GM20431 (cell line): ENCODE data around the gene SMIM38.

Source experiments
- in situ Hi-C: fragments of 300-500 bp; cut with MseI, MboI; formaldehyde crosslinking; loops from one replicate; pipeline ENCODE4 v1.15.0; 2020; ENCODE audit warnings: low sequenced_read_pairs; ENCODE audit not compliant: unreplicated experiment

The SMIM38 gene

DNA sequence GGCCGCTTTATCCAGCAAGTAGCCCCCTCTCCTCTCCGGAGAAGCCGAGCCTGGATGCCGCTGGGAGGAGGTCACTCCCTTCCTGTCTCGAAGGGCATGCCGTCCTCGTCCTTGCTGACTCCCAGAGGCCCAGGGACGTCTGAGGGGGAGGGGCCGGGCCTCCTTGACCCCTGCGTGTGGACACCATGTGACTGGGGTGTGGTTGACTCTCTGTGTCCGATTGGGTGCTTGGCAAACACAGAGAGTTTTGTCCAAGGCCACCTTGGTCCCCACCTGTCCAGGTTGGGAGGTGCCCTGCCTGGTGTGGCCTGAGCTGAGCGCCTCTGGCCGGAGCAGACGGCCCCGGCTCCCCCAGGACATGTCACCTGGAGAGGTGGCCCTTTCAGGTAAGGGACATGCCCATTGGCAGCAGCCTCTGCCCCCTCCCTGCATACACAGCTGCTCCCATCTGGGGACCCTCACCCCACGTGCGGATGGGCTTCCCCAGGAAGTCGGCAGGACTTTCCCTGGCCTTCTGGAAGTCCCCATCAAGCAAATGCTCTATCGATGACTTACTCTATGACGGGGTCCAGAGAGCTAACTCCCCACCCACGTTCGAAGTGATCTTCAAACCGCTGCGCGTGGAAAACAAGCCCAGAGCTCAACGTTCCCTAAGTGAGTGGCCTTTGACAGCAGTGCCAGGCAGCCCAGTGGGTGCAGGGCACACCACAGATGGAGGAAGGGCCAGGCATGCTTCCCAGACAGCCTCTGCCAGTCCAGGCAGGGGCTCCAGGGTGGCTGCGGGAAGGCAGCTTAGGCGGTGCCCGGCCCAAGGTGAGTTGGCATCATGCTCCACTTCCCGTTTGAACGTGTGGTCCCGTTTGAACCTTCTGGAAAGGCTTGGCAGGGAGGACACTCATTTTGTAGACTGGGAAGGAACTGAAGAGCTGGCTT, at the start of gene SMIM38:
Gene SMIM38, plus strand, starts transcription at position 634 of the 933 bp plus-strand sequence. CDS start 1,912 bp downstream, outside the sequence.
- in situ Hi-C loops: no loop called here

DNA sequence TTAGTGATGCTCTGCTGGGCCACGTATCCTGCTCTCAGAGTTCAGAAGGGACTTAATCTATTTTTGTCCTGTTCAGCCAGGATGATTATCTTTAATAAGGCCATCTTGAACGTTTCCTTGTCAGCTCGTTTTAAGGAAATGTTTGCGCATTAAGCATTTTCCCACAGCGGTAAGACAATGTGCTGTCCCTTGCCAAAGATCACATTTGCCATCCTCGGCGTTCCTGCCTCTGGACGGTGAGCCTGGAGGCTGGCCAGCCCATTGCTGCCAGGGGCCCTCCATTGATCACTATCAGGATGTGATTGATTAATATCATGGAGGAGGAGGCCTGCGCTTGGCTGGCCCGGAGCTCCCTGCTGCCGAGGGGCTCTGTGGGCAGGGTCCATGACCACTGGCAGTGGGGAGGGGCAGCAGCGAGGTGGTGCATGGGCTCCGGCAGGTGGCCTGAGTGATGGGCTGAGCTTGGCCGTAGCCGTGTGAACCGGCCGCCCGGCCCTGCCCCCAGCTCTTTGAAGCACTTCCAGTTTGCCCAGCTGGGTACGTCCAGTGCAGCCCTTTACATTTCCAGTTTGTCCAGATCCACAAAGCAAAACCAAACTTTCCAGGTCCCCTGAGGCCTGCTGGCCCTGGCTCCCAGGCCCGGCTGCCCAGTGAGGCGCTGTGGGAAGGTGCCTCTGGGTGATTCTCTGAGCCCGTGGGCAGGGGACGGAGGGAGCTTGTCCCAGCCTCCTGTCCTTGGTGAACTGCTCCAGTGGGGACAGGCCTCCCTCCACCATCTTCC, 49.5 kb upstream of the SMIM38 start:
- in situ Hi-C loops: loop anchor here (10.0 kb wide), 1 partner anchor 529 kb away; no protein-coding TSS in a partner anchor

DNA sequence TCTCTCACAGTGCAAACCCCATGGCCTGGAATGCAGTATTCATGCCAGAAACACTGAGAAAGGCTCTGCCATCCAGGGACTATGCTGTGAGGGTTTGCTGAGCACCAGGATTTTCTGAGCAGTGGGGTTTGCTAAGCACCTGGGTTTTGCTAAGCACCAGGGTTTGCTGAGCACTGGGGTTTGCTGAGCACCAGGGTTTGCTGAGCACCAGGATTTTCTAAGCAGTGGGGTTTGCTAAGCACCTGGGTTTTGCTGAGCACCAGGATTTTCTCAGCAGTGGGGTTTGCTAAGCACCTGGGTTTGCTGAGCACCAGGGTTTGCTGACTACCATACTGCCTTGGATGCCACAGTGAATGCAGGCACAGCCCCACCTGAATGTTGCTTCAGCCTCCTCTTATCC, 48.3 kb upstream of the SMIM38 start:
- in situ Hi-C loops: loop anchor here (10.0 kb wide), 1 partner anchor 527 kb away; no protein-coding TSS in a partner anchor

DNA sequence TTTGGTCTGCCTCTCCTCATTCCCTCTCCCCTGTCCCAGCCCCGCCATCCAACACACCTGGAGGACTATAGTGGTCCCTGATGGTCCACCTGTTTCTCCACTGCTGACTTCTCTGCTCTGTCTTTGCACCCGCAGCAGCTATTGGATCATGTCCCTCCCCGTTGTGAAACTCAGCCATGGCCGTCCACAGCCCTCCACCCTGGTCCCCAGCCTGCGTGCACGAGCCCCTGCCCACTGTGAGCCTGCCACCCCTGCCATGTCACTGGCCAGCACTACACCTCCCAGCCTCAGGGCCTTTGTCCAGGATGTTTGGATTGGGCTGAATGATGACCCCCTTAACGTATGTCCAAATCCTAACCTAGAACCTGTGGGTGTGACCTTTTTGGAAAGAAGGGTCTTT, 47.7 kb upstream of the SMIM38 start:
- in situ Hi-C loops: loop anchor here (10.0 kb wide), 1 partner anchor 527 kb away; no protein-coding TSS in a partner anchor

DNA sequence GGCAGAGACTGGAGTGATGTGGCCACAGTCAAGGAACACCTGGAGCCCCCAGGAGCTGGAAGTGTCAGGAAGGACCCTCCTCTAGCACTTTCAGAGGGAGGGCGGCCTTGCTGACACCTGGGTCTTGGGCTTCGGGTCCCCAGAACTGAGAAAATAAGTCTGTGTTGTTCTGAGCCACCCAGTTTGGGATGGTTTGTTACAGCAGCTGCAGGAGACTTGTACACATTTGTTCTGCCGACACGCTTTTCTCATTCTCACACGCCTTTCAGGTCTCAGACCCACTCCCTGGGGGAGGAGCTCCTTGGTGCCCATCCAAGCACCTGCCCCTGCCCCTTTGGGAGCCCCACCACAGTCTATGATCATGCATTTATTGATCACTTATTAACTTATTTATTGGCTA, 47.2 kb upstream of the SMIM38 start:
- in situ Hi-C loops: loop anchor here (10.0 kb wide), 1 partner anchor 526 kb away; no protein-coding TSS in a partner anchor

DNA sequence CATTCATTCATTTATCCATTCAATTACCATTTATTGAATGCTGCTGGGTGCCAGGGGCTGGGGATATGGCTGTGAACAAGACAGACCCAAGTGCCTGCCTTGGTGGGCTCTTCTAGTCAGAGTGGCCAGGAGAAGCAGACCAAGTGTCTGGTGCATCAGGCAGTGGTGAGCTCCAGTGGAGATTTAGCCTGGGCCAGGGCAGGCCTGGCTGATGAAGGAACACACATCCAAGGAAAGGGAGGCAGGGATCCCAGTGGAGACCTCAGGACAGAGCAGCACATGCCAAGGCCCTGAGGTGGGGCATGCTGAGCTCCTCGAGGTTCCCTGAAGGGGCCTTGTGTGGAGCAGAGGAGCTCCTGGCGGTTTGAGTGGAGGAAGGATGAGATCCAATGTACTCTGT, 46.6 kb upstream of the SMIM38 start:
- in situ Hi-C loops: loop anchor here (10.0 kb wide), 1 partner anchor 526 kb away; no protein-coding TSS in a partner anchor

DNA sequence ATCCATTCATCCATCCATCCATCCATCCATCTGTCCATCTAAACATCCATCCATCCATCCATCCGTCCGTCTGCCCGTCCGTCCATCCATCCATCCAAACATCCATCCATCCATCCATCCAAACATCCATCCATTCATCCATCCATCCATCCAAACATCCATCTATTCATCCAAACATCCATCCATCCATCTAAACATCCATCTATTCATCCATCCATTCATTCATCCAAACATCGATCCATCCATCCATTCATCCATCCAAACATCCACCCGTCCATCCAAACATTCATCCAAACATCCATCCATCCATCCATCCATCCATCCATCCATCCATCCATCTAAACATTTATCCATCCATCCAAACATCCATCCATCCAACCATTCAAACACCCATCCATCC, 45.3 kb upstream of the SMIM38 start:
- in situ Hi-C loops: no loop called here

DNA sequence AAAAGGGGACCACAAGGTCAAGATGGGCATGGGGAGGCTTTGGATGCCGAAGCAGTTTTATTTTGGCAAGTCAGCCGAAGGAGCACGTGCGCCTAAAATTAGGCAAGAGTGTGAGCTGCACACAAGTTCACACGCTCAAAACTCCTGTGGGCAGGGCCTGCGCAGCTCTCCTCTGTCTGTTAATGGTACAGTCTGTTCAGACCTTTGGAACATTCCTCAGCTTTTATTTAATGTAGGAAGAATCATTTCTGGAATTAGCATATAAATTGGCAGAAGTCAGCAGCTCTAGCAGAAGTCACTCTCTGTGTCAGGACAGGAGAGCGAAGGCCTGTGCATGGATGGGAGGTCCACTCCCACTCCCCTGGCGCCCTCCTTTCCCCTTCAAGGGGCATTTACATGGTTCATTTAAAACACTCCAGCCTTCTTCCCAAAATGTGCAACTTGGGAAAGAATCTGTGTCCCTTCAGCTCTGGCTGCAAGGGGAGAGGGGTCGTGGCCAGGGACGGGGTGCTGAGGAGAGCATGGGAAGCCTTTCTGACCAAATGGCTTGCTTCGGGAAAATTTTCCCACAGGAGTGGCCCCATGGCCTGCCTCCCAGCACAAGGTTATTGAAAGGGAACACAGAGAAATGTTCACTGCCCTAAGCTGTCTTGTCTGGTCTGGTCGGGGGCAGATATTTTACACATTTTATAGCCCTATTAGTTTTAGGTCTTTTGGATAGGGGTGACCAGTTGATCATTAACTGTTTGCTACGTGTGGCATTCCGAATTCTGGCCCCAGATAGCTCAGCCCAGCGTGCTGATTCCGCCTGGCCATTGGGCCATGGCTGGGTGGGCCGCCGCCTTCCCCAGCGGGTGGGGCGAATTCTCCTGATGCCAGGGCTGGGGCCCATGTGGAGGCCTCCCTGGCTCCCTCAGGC, 43.9 kb upstream of the SMIM38 start:
- in situ Hi-C loops: no loop called here

DNA sequence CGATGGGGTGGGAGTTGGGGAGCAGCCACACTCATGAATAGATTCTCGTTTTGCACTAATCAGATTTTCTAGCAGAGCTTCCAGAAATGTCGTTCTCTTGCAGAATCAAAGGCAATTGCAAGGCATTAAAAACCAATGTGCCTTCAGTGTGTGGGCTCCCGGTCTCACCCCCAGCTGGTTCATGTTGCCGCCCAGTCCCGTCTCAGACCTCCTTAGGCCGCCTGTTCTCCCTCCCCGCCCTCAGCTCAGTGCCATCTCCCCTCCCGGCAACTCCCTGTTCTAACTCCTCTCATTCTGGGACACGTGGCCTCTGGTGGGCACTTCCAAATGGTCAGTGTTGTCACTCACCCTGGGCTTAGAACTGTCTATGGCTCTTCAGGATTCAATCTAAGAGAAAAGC, 42.5 kb upstream of the SMIM38 start:
- in situ Hi-C loops: no loop called here

DNA sequence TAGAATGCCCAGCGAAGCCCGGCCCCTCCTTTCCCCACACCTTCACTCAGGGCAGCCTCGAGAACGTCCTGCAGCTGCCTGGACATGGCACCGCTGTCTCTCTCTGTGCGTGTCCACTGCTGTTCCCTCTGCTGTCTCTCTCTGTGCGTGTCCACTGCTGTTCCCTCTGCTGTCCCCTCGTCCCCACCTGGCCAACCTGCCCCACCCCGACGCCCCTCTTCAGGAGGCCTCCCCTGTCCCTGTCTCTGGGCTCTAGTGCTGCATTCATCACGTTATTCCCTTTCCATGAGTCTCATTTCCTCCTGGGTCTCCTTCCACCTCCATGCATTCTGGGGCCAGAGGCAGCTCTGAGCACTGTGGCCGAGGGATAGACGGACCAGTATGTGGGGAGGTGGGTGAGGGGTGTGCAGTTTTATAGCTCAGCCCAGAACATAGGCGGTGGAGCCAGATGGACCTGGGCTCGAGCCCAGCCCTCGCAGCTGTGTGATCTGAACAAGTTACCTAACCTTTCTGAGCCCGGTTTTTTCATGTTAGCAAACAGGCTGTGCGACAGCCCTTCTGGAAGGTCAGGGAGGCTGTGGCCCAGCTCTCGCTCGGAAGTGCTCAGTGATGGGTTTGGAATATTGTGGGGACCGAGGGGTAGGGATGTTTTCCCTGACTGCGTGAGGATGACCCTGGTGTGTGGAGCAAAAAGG, 41.9 kb upstream of the SMIM38 start:
- in situ Hi-C loops: no loop called here

DNA sequence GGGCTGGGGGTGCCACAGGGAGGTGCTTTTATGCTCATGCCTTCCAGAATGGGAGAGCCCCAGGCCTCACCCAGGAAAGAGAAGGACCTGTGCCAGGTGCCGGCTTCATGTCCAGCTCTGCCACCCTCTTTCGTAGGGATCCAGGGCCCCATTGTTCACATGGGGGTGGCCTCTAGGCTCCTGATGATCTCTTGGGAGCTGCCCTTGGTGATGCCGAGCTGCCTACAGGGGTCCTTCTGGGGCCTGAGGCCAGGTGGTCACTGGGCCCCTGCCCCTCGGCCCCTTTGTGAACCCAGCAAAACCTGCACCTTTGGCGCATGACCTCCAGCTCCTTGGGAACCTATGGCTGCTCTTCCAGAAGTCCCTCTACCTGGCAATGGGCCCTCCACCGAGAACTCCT, 41.4 kb upstream of the SMIM38 start:
- in situ Hi-C loops: no loop called here

DNA sequence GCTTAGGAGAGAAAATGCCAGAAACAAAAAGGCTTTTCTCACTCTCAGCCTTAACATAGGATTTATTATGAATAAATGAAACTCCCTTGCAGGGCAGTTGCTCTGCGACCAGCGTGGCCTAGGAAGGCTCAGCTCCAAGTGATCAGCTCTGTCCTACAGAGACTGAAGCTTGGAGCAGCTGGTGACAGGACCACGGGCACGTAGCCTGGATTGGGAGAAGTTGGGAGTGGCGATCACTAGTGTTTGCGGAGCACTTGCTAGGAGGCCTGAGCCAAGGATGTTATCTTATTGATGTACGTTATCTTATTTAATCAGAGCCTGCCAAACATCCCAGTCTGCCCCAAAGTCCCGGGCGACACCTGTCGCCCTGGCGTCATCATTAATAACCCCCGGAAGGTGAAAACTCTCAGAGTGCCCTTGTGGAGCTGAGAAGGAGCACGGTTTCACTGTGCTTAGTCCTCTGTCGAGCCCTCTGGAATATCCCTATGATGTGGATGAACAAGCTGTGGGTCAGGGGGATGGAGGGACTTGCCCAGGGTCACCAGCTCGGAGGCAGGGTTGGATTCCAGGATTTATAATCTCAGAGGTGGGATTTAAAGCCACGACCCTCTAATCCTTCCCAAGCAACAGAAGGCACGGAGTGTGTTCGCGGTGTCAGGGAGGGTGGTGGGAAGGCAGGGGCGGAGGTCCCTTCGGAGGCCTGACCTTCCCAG, 40.8 kb upstream of the SMIM38 start:
- in situ Hi-C loops: no loop called here

DNA sequence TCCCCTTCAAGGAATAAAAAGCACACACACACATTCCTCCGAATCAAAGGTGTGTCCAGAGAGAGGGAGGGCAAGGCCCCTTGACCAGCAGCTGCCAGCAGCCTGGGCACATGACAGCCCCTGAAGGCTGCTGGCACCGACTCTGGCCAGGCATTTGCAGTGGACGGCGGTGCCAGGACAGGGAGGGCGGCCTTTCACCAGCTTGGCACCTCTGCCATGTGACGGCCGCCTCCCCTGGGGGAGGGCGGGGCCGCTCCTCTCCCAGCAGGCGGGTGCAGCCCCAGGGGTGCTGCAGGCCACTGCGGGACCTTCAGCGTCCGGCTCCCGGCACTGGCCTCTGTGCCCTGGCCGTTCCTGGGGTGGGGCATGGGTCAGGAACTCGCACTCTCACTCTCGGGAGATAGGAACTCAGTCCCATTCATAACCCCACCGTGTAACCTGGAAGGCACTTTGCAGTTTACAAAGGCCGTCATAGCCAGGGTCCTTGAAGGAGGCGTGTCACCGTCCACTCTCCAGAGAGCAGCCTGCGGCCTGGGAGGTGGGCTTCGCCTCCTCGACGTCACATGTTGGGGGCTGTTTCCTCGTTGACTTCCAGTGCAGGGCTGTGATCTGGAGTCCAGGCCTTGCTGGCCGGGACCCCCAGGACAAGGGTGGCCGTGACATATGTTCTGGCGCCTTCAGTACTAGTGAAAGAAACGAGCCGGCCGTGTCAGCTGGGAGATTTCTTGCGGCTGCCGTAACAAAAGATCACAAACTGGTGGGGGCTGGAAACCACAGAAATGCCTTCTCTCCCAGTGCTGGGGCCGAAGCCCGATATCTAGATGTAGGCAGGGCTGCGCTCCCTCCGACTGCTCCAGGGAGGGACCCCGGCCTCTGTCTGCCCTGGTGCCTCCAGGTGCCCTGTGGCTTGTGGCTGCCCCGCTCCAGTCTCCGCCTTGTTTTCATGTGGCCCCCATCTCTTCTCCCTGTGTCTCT, 39.9 kb upstream of the SMIM38 start:
- in situ Hi-C loops: no loop called here

DNA sequence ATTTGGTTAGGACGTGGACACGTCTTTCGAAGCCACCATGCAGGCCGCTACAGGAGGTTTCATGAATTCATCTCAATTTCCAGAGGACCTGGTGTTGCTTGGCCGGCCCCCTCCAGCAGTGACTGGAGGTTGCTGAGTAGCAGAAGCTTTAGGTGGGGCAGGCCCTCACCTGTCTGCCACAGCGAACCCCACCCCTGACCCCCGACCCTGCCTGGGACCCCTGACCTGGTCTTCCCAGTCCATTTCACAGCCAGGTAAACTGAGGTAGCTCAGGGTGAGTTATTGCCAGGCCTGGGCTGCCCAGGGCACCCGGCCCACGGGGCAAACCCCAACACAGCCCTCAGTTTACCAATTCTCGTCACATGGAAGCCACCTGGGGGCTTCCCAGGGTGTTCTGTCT, 39.1 kb upstream of the SMIM38 start:
- in situ Hi-C loops: no loop called here

DNA sequence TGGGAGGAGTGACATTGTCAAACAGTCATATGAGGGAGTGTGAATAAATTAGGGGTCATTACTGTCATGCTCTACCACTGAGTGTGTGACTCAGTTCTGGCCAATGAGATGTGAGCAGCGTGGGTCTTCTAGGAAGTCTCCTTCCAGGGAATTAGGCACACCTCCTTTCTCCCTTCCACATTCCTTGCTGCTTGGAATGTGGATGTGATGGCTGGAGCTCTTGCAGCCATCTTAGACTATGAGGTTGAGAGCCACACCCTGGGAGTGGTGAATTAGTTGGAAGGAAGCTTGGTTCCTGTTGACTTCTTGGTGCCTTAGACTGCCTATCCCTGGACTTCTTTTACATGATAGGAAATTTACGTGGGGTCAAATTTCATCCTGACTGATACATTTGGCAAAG, 36.5 kb upstream of the SMIM38 start:
- in situ Hi-C loops: no loop called here

DNA sequence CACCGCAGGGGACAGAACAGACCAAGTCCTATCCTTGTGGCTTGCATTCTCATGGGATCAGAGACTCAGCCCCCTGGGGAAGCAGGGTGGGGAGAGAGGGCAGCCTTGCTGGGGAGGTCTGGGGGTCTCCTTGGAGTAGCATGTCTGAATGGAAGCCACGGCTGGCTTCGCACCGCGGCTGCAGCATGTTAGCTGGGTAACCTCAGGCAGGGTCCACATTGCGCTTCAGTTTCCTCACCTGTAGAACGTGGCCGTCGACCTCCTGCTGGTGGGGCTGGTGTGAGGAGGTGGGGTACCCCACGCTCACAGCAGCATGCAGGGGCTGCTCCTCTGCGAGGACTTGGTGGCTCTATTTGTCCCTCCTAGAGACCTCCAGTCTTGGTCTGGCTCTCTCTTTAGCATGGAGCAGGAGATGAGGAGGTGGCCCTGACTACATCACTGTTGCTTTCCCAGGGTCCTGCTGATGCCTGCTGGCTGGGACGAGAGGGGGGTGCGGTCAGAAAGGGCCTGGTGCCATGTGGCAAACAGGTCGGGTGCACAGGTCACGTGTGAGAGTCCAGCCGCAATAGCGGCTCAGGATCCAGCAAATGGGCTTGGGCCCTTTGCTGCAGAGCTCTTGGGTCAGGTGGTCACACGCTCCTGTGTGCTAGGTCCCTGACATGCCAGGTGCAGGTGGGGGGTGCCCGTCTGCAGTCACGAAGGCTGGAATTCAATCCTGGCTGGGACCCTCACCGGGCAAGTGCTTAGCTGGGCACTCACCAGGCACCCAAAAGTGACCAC, 35.4 kb upstream of the SMIM38 start:
- in situ Hi-C loops: no loop called here

DNA sequence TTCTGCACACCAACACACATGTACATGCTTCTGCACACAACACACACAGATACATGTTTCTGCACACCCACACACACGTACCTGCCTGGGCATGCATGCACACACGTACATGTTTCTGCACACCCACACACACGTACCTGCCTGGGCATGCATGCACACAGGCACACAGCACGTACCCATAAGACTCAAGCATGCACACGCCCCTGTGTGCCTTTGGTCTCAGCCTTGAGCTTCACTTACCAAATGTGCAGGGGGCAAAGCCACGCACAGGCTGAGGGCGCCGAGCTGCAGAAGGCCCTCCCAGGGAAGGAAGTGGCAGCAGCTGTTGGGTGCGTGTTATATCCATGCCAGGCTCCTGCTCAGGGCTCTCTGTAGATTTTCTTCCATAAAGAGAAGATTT, 34.7 kb upstream of the SMIM38 start:
- in situ Hi-C loops: no loop called here
